ENCODE measurements around the gene ELF4. TPM values are rescaled to one million over a fixed set of nuclear protein-coding genes. Genes with fewer than 3 reads are reported as not detected.

Gene ELF4
- total and polyA plus RNA-seq, 9 of the 15 experiments (the other 6 are each of a cell fraction or from before 2014, with no cell fraction given): 5.9 to 55.8 (median 25.2) TPM

DNA sequence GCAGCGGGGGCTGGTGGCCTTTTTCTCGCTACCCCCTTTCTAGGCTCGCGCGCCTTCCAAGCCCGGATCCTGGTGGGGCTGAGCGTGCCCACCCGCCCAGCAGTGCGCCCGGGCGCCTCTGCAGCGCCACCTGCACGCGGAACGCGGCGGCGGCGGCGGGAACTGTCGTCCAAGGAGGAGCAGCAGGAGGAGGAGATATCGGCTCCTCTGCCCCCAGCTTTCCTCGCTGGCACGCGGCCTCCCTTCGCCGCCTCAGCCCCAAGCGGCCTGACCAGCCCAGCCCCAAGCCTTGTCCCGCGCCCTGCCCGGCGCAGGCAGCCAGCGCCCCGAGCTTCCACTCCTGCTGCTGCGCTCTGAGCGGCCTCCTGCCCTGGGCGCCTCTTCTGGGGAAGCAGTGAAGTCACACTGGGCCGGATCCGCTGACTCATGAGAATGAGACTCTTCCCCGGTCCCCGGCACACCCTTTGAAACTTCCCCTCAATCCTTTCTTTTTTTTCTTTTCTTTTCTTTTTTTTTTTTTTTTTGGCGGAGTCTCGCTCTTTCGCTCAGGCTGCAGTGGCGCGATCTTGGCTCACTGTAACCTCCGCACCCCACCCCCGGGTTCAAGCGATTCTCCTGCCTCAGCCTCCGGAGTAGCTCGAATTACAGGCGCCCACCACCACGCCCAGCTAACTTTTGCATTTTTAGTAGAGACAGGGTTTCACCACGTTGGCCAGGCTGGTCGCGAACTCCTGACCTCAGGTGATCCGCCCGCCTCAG lies 10.6 kb upstream of the ELF4 start (continued):
- TF ChIP-seq FOXK1 (CRISPR knock-in tag; IDR thresholded peaks at IDR 0.05; ENCODE audit: borderline replicate concordance) (no peak), RBM22 (IDR thresholded peaks at IDR 0.05; ENCODE audit: low read depth, low read length, poor library complexity, severe bottlenecking) (peak; percentile 64), CCNT2 (IDR thresholded peaks at IDR 0.05; ENCODE audit: borderline replicate concordance, extremely low read depth, insufficient read length, low read depth, low read length) (peak; percentile 60), ZNF263 (CRISPR knock-in tag; IDR thresholded peaks at IDR 0.05; ENCODE audit: borderline replicate concordance) (peak; percentile 91), ZNF184 (CRISPR knock-in tag; IDR thresholded peaks at IDR 0.05) (no peak), PHTF2 (CRISPR knock-in tag; IDR thresholded peaks at IDR 0.05) (no peak), HMG20A (CRISPR knock-in tag; conservative IDR thresholded peaks at IDR 0.05) (no peak), ZNF143 (CRISPR knock-in tag; IDR thresholded peaks at IDR 0.05) (no peak), SOX6 (IDR thresholded peaks at IDR 0.05) (0 out of 2 replicates have a peak, but pooled peaks have one; percentile 39)
- TF ChIP-seq, protein P1, sequence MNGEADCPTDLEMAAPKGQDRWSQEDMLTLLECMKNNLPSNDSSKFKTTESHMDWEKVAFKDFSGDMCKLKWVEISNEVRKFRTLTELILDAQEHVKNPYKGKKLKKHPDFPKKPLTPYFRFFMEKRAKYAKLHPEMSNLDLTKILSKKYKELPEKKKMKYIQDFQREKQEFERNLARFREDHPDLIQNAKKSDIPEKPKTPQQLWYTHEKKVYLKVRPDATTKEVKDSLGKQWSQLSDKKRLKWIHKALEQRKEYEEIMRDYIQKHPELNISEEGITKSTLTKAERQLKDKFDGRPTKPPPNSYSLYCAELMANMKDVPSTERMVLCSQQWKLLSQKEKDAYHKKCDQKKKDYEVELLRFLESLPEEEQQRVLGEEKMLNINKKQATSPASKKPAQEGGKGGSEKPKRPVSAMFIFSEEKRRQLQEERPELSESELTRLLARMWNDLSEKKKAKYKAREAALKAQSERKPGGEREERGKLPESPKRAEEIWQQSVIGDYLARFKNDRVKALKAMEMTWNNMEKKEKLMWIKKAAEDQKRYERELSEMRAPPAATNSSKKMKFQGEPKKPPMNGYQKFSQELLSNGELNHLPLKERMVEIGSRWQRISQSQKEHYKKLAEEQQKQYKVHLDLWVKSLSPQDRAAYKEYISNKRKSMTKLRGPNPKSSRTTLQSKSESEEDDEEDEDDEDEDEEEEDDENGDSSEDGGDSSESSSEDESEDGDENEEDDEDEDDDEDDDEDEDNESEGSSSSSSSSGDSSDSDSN (IDR thresholded peaks at IDR 0.05; ENCODE audit: borderline replicate concordance in 1 of 2, low read depth in 2 of 2, low read length in 2 of 2): 0 out of 4 replicates have a peak, but pooled peaks of 1 of the 2 experiments have one; percentile 50
- TF ChIP-seq, protein P2, sequence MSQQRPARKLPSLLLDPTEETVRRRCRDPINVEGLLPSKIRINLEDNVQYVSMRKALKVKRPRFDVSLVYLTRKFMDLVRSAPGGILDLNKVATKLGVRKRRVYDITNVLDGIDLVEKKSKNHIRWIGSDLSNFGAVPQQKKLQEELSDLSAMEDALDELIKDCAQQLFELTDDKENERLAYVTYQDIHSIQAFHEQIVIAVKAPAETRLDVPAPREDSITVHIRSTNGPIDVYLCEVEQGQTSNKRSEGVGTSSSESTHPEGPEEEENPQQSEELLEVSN (IDR thresholded peaks at IDR 0.05; ENCODE audit: borderline replicate concordance in 1 of 2, extremely low read depth in 1 of 2, insufficient read depth in 1 of 2, insufficient read length in 1 of 2, low read depth in 1 of 2, low read length in 1 of 2, poor library complexity in 1 of 2, severe bottlenecking in 1 of 2): peak; percentile 86 to 93
- TF ChIP-seq, protein P3, sequence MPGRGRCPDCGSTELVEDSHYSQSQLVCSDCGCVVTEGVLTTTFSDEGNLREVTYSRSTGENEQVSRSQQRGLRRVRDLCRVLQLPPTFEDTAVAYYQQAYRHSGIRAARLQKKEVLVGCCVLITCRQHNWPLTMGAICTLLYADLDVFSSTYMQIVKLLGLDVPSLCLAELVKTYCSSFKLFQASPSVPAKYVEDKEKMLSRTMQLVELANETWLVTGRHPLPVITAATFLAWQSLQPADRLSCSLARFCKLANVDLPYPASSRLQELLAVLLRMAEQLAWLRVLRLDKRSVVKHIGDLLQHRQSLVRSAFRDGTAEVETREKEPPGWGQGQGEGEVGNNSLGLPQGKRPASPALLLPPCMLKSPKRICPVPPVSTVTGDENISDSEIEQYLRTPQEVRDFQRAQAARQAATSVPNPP (IDR thresholded peaks at IDR 0.05; ENCODE audit: borderline replicate concordance, insufficient read depth, insufficient read length): no peak
- TF ChIP-seq, protein P4, sequence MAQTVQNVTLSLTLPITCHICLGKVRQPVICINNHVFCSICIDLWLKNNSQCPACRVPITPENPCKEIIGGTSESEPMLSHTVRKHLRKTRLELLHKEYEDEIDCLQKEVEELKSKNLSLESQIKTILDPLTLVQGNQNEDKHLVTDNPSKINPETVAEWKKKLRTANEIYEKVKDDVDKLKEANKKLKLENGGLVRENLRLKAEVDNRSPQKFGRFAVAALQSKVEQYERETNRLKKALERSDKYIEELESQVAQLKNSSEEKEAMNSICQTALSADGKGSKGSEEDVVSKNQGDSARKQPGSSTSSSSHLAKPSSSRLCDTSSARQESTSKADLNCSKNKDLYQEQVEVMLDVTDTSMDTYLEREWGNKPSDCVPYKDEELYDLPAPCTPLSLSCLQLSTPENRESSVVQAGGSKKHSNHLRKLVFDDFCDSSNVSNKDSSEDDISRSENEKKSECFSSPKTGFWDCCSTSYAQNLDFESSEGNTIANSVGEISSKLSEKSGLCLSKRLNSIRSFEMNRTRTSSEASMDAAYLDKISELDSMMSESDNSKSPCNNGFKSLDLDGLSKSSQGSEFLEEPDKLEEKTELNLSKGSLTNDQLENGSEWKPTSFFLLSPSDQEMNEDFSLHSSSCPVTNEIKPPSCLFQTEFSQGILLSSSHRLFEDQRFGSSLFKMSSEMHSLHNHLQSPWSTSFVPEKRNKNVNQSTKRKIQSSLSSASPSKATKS (CRISPR knock-in tag; IDR thresholded peaks at IDR 0.05): no peak
- TF ChIP-seq, protein P5, sequence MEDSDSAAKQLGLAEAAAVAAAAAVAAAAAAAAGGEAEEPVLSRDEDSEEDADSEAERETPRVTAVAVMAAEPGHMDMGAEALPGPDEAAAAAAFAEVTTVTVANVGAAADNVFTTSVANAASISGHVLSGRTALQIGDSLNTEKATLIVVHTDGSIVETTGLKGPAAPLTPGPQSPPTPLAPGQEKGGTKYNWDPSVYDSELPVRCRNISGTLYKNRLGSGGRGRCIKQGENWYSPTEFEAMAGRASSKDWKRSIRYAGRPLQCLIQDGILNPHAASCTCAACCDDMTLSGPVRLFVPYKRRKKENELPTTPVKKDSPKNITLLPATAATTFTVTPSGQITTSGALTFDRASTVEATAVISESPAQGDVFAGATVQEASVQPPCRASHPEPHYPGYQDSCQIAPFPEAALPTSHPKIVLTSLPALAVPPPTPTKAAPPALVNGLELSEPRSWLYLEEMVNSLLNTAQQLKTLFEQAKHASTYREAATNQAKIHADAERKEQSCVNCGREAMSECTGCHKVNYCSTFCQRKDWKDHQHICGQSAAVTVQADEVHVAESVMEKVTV (CRISPR knock-in tag; IDR thresholded peaks at IDR 0.05): no peak

All from K562 (cell line).